Measurements from ENCODE around the gene SHANK2.

Gene SHANK2

DNA sequence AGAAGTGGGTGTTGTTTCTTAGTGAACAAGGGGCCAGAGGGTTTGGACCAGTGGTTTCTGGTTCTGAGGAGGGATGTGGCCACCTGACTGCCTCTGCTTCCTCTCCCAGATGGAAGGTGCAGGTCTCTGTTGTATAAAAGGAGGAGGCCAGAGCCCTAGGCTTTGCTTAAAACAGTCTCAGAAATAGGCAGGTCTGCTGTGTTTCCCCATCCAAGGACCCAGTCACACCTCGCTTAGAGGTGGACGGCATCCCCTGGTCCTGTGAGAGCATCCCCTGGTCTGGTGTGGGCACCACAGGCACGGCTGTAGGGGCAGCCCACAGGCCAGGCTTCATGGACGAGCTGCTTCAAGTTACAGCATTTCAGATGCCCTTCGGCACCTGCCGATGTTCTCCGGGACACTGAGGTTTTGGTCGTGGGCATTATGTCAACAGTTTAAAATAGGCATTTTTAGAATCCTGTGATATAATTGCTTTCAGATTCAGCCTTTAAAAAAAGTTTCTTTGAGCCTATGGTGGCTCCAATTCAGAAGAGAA, 45.7 kb upstream of the SHANK2 start:
- no peaks in the 10 kb centered on the region for H3K36me3 ChIP-seq (replicated peaks)
- in situ Hi-C loops (cut with HindIII; ENCODE audit: low pct_ligation_motif_present, low sequenced_read_pairs): no loop called here
- no peak overlapping the region for H3K4me3 ChIP-seq (ENCODE audit: low read depth, low read length)
- no peak overlapping the region for H3K27ac ChIP-seq
- no peaks in the 10 kb centered on the region for H3K27me3 ChIP-seq (replicated peaks)
- no peak for DNase-seq
- TF ChIP-seq CTCF (IDR thresholded peaks at IDR 0.05; ENCODE audit: low read depth, low read length, missing control alignments): no peak

- Histone ChIP-seq H3K36me3 (replicated peaks) (no peaks in the 10 kb centered on the region), H3K27ac (no peak overlapping the region), H3K27me3 (replicated peaks) (no peaks in the 10 kb centered on the region), H3K4me3 (ENCODE audit: low read depth, low read length) (no peak overlapping the region)
- in situ Hi-C loops (cut with HindIII; ENCODE audit: low pct_ligation_motif_present, low sequenced_read_pairs): no loop called here
- DNase-seq: no peak
- no peak for TF ChIP-seq CTCF (IDR thresholded peaks at IDR 0.05; ENCODE audit: low read depth, low read length, missing control alignments)
These were observed 42.6 kb upstream of the SHANK2 start for GRCh38 chr11:71294846-71295600.

DNA sequence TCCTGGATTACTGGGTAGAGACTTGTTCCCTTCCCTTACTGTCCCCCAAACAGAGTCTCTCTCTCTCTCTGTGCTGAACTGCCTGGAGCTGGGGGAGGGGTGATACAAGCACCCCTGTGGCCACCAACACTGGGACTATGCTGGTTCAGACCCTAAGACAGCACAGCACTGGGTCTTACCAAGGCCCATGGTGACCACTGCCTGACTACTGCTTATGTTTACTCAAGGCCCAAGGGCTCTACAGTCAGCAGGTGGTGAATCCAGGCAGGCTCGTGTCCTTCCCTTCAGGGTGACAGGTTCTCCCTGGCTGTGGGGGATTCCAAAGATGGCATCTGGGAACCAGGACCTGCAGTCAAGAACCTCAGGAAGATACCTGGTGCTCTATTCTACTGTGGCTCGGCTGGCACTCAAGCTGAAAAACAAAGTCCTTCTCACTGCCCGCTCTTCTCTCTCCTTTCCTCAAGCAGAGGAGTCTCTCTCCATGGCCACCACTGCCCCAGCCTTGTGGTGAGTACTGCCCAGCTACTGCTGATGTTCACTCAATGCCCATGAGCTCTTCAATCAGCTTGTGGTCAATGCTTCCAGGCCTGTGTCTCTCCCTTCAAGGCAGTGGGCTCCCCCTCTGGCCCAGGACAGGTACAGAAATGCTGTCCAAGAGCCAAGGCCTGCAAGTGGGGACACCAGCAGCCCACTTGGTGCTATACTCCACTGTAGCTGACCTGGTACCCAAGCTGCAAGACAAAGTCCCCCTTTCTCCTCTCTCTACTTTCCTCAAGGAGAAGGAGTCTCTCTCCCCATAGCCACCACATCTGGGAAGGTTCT, 41.8 kb upstream of the SHANK2 start:
- TF ChIP-seq CTCF (IDR thresholded peaks at IDR 0.05; ENCODE audit: low read depth, low read length, missing control alignments): no peak
- in situ Hi-C loops (cut with HindIII; ENCODE audit: low pct_ligation_motif_present, low sequenced_read_pairs): no loop called here

GRCh38 chr11:71286701-71287643, 34.6 kb upstream of the SHANK2 start:
- TF ChIP-seq CTCF (IDR thresholded peaks at IDR 0.05; ENCODE audit: low read depth, low read length, missing control alignments): no peak
- in situ Hi-C loops (cut with HindIII; ENCODE audit: low pct_ligation_motif_present, low sequenced_read_pairs): no loop called here
- Histone ChIP-seq H3K36me3 (replicated peaks) (no peaks in the 10 kb centered on the region), H3K27me3 (replicated peaks) (peaks cover 11% of the 10 kb centered on the region), H3K4me3 (ENCODE audit: low read depth, low read length) (no peak overlapping the region), H3K27ac (no peak overlapping the region)
- peak; percentile 70 for DNase-seq

More for the DNA sequence above, 41.8 kb upstream of the SHANK2 start:
- DNase-seq: no peak
- Histone ChIP-seq H3K4me3 (ENCODE audit: low read depth, low read length) (no peak overlapping the region), H3K27me3 (replicated peaks) (no peaks in the 10 kb centered on the region), H3K36me3 (replicated peaks) (no peaks in the 10 kb centered on the region), H3K27ac (no peak overlapping the region)

GRCh38 chr11:71285111-71285510, 32.7 kb upstream of the SHANK2 start:
- no peak overlapping the region for H3K4me3 ChIP-seq (ENCODE audit: low read depth, low read length)
- in situ Hi-C loops (cut with HindIII; ENCODE audit: low pct_ligation_motif_present, low sequenced_read_pairs): no loop called here
- H3K27me3 ChIP-seq (replicated peaks): peaks cover 11% of the 10 kb centered on the region
- TF ChIP-seq CTCF (IDR thresholded peaks at IDR 0.05; ENCODE audit: low read depth, low read length, missing control alignments): no peak
- no peaks in the 10 kb centered on the region for H3K36me3 ChIP-seq (replicated peaks)
- H3K27ac ChIP-seq: no peak overlapping the region
- DNase-seq: no peak
